ENCODE measurements around the gene CEBPZOS.
A peak's percentile ranks its signal among the peaks of the same experiment; 100 is the strongest.
"Not testable (repeated sequence)": the region's sequence is repeated elsewhere in the genome, so short reads cannot be mapped to it uniquely, and the experiment has no call there.

Gene CEBPZOS

DNA sequence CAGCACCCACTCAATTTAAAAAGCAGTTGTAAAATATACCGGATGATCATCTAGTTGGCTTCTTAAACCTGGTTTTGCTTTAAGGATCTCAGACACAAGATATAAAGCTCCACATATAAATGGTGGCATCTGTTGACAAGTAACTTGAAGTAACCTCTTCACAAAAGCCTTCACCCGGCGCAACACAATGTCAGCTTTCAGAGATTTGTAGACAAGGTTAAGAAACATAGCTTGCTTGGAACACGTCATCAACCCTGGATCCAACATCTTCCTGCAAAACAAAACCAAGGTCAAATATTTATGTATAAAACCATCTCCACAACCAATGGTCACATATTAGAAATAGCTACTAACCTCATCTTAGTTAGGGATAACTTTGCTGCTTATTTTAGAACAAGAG lies 26.8 kb downstream of the CEBPZOS start:
- Histone ChIP-seq H3K4me3 (ENCODE audit: low read depth in 1 of 2, low read length in 1 of 2) (no peak overlapping the region), H3K9me3 (no peaks in the 10 kb centered on the region), H3K4me1 (ENCODE audit: control insufficient read depth in 1 of 2, insufficient read depth in 1 of 2, low read depth in 1 of 2, low read length in 1 of 2) (no peaks in the 10 kb centered on the region), H3K36me3 (peaks cover 55% of the 10 kb centered on the region), H3K27ac (no peak overlapping the region), H3K27me3 (no peaks in the 10 kb centered on the region)
- TF ChIP-seq, protein P1, sequence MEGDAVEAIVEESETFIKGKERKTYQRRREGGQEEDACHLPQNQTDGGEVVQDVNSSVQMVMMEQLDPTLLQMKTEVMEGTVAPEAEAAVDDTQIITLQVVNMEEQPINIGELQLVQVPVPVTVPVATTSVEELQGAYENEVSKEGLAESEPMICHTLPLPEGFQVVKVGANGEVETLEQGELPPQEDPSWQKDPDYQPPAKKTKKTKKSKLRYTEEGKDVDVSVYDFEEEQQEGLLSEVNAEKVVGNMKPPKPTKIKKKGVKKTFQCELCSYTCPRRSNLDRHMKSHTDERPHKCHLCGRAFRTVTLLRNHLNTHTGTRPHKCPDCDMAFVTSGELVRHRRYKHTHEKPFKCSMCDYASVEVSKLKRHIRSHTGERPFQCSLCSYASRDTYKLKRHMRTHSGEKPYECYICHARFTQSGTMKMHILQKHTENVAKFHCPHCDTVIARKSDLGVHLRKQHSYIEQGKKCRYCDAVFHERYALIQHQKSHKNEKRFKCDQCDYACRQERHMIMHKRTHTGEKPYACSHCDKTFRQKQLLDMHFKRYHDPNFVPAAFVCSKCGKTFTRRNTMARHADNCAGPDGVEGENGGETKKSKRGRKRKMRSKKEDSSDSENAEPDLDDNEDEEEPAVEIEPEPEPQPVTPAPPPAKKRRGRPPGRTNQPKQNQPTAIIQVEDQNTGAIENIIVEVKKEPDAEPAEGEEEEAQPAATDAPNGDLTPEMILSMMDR (IDR thresholded peaks at IDR 0.05) = no peak

DNA sequence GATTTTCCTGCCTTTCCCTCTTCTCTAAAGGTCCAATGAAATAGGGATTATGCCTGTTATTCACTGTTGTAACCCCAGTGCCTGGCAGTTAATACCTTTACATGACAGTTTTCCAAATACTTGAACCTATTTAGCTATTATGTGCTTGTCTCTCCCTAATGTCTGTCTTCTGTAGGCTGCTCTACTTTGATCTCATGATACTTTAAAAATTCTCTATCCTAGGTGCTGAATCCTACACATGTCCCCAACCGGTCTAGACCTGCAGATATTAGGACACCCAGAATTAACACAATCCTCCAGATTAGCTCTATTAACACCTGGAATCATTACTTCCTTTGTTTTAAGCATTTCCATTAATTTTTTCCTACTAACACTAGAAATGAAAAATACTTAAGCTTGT lies 27.8 kb downstream of the CEBPZOS start:
- H3K27me3 ChIP-seq = no peaks in the 10 kb centered on the region
- H3K36me3 ChIP-seq = peaks cover 58% of the 10 kb centered on the region
- H3K27ac ChIP-seq = no peak overlapping the region
- no peaks in the 10 kb centered on the region for H3K4me1 ChIP-seq (ENCODE audit: control insufficient read depth in 1 of 2, insufficient read depth in 1 of 2, low read depth in 1 of 2, low read length in 1 of 2)
- no peaks in the 10 kb centered on the region for H3K9me3 ChIP-seq
- TF ChIP-seq, protein P1 (IDR thresholded peaks at IDR 0.05) = no peak
- no peak overlapping the region for H3K4me3 ChIP-seq (ENCODE audit: low read depth in 1 of 2, low read length in 1 of 2)

DNA sequence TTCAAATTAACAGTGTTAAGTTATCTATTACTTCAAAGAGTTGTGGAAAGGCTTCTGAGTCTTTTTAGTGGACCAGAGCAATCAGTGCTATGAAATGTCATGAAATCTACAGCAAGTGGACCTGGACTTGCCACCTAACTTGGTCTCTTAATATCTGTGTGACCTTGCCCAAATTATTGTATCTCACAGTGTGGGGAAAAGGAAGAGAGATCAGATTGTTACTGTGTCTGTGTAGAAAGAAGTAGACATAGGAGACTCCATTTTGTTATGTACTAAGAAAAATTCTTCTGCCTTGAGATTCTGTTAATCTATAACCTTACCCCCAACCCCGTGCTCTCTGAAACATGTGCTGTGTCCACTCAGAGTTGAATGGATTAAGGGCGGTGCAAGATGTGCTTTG lies 28.8 kb downstream of the CEBPZOS start:
- not testable (repeated sequence) for H3K27me3 ChIP-seq; H3K27ac ChIP-seq; H3K4me3 ChIP-seq (ENCODE audit: low read depth in 1 of 2, low read length in 1 of 2); H3K9me3 ChIP-seq
- Histone ChIP-seq H3K36me3 (peaks cover 49% of the 10 kb centered on the region), H3K4me1 (ENCODE audit: control insufficient read depth in 1 of 2, insufficient read depth in 1 of 2, low read depth in 1 of 2, low read length in 1 of 2) (peaks cover 9 to 10% of the 10 kb centered on the region in 2 experiments)

DNA sequence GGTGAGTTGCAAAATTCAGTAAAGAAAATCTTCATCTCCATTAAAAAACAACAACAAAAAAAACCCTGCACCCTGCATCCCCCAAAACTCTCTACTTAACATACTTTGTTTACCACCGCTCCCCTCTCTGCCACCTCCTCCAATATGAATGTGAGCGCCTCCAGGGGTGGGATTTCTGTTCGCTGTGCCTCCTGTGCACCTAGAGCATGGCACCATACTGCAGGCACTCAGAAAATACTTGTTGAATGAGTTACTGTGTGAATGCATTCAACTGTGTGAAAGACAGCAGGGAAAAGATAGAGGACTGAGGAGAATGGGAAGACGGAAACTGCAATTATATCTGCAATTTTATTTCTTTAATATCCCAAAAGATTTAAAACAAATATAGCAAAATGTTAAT lies 30.6 kb downstream of the CEBPZOS start:
- Histone ChIP-seq H3K4me1 (ENCODE audit: control insufficient read depth in 1 of 2, insufficient read depth in 1 of 2, low read depth in 1 of 2, low read length in 1 of 2) (peaks cover 20 to 23% of the 10 kb centered on the region in 2 experiments), H3K36me3 (peaks cover 34% of the 10 kb centered on the region), H3K9me3 (no peaks in the 10 kb centered on the region), H3K27ac (no peak overlapping the region), H3K27me3 (no peaks in the 10 kb centered on the region), H3K4me3 (ENCODE audit: low read depth in 1 of 2, low read length in 1 of 2) (no peak overlapping the region)
- TF ChIP-seq, protein P1 (IDR thresholded peaks at IDR 0.05) = no peak

DNA sequence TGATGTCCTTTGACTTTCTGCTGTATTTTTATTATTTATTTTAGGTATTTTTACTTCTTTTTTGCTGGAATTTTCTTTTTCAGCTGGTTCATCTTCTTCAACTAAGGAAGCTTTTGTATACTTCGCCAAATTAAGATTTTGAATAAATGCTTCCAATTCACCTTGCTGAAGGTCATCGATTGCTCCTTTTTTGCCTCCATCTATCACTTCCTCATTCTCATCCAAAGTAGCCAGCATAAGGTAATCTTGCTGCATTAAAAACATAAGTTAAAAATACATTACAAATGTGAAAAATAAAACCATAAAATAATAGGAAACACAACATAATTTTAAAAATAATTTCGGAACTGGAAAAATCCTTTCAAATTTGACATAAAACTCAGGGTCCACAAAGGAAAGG lies 32.5 kb downstream of the CEBPZOS start:
- Histone ChIP-seq H3K9me3 (no peaks in the 10 kb centered on the region), H3K27me3 (no peaks in the 10 kb centered on the region), H3K36me3 (peaks cover 23% of the 10 kb centered on the region), H3K27ac (no peak overlapping the region), H3K4me3 (ENCODE audit: low read depth in 1 of 2, low read length in 1 of 2) (no peak overlapping the region), H3K4me1 (ENCODE audit: control insufficient read depth in 1 of 2, insufficient read depth in 1 of 2, low read depth in 1 of 2, low read length in 1 of 2) (peaks cover 34 to 36% of the 10 kb centered on the region in 2 experiments)
- TF ChIP-seq, protein P1 (IDR thresholded peaks at IDR 0.05) = no peak

DNA sequence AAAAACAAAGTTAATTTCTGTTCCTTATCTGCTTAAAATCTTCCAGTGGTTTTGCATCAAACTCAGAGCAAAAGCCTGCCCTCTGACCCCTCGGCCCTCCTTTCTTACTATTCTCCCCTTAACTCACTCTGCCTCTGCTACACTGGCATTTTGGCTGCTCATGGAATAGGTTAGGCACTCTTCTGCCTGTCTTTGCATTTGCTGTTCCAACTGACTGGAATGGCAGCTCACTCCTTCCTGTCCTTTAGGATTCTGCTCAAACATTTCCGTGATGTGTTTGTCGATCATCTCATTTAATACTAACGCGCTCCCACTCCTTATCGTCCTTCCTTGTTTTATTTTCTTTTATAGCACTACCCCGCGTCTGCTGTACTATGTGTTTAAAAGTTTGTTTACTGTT lies 34.3 kb downstream of the CEBPZOS start:
- H3K27ac ChIP-seq = peak overlapping the region; percentile 95
- H3K4me1 ChIP-seq (ENCODE audit: control insufficient read depth in 1 of 2, insufficient read depth in 1 of 2, low read depth in 1 of 2, low read length in 1 of 2) = peaks cover 34 to 36% of the 10 kb centered on the region in 2 experiments
- TF ChIP-seq, protein P1 (IDR thresholded peaks at IDR 0.05) = no peak
- H3K36me3 ChIP-seq = peaks cover 23% of the 10 kb centered on the region
- H3K9me3 ChIP-seq = no peaks in the 10 kb centered on the region
- peak overlapping the region; percentile 90 to 97 for H3K4me3 ChIP-seq (ENCODE audit: low read depth in 1 of 2, low read length in 1 of 2)
- H3K27me3 ChIP-seq = no peaks in the 10 kb centered on the region

Measured in neutrophil (primary cell).